ENCODE data around the gene ZBTB45.
"Not testable (repeated sequence)": the region's sequence is repeated elsewhere in the genome, so short reads cannot be mapped to it uniquely, and the experiment has no call there.

ZBTB45 gene

GRCh38 chr19:58547323-58548312, 28.0 kb upstream of the ZBTB45 start:
- H3K4me3 ChIP-seq, result no peak overlapping the region
- no peak for TF ChIP-seq CTCF (IDR thresholded peaks at IDR 0.05)
- DNase-seq (ENCODE audit: low spot score), result no peak
- no peak overlapping the region for H3K27ac ChIP-seq

GRCh38 chr19:58546019-58546530, 26.5 kb upstream of the ZBTB45 start:
- Histone ChIP-seq H3K27ac (peak overlapping the region; percentile 93 to 99), H3K4me3 (peak overlapping the region; percentile 97)
- no peak for TF ChIP-seq CTCF (IDR thresholded peaks at IDR 0.05)
- no peak for DNase-seq (ENCODE audit: low spot score)

- DNase-seq (ENCODE audit: low spot score), result no peak
- Histone ChIP-seq H3K27ac (peak overlapping the region; percentile 93 to 99), H3K4me3 (peak overlapping the region; percentile 97)
- no peak for TF ChIP-seq CTCF (IDR thresholded peaks at IDR 0.05)
Measured at GRCh38 chr19:58545286-58546018, 25.8 kb upstream of the ZBTB45 start.

GRCh38 chr19:58544591-58545285, 25.1 kb upstream of the ZBTB45 start:
- DNase-seq (ENCODE audit: low spot score), result no peak

GRCh38 chr19:58543826-58544590, 24.4 kb upstream of the ZBTB45 start, which contains the start of gene TRIM28:
TRIM28 (plus strand) TSS chr19:58544064; CDS start chr19:58544758, 694 bp downstream.
- peak; percentile 98 for DNase-seq (ENCODE audit: low spot score)

More at GRCh38 chr19:58544591-58545285, 25.1 kb upstream of the ZBTB45 start:
- Histone ChIP-seq H3K27ac (peak overlapping the region; percentile 93 to 99), H3K4me3 (peak overlapping the region; percentile 97)
- TF ChIP-seq CTCF (IDR thresholded peaks at IDR 0.05), result no peak

GRCh38 chr19:58542641-58543372, 23.2 kb upstream of the ZBTB45 start:
- Histone ChIP-seq H3K4me3 (peak overlapping the region; percentile 97), H3K27ac (peak overlapping the region; percentile 93 to 99)
- DNase-seq (ENCODE audit: low spot score), result not testable (repeated sequence)

More at GRCh38 chr19:58543826-58544590, 24.4 kb upstream of the ZBTB45 start, which contains the start of gene TRIM28:
- Histone ChIP-seq H3K27ac (peak within 1 kb of the TSS; percentile 93 to 99), H3K4me3 (peak within 1 kb of the TSS; percentile 97)
- no peak for TF ChIP-seq CTCF (IDR thresholded peaks at IDR 0.05)

- not testable (repeated sequence) for DNase-seq (ENCODE audit: low spot score); H3K27ac ChIP-seq; H3K4me3 ChIP-seq
Measured at GRCh38 chr19:58539169-58539559, 19.6 kb upstream of the ZBTB45 start.
